Ishikawa (cell line): ENCODE data around the gene FAM131C.

Source experiments
- CEBPB ChIP-seq: IDR thresholded peaks from 2 replicates; pipeline ENCODE4 v1.6.1; 2012
- CREB1 ChIP-seq: IDR thresholded peaks from 2 replicates; pipeline ENCODE4 v1.6.1; 2012; ENCODE audit warnings: low read depth
- FOXM1 ChIP-seq: IDR thresholded peaks from 2 replicates; pipeline ENCODE4 v1.6.1; 2012; ENCODE audit warnings: low read depth, borderline replicate concordance
- NFIC ChIP-seq: IDR thresholded peaks from 2 replicates; pipeline ENCODE4 v1.6.1; 2012
- RAD21 ChIP-seq: IDR thresholded peaks from 2 replicates; pipeline ENCODE4 v1.6.1; 2012; ENCODE audit warnings: low read depth
- TAF1 ChIP-seq: IDR thresholded peaks from 2 replicates; pipeline ENCODE4 v1.6.1; 2012; ENCODE audit warnings: low read depth, mild to moderate bottlenecking
- TCF12 ChIP-seq: IDR thresholded peaks from 2 replicates; pipeline ENCODE4 v1.6.1; 2012; ENCODE audit warnings: low read depth
- TEAD4 ChIP-seq: IDR thresholded peaks from 2 replicates; pipeline ENCODE4 v1.6.1; 2012
- YY1 ChIP-seq: IDR thresholded peaks from 2 replicates; pipeline ENCODE4 v1.6.1; 2012; ENCODE audit warnings: low read depth
- TF ChIP-seq, protein P1 (sequence below): IDR thresholded peaks from 2 replicates; pipeline ENCODE4 v1.6.1; 2012; ENCODE audit warnings: low read depth, mild to moderate bottlenecking
- TF ChIP-seq, protein P2 (sequence below): IDR thresholded peaks from 2 replicates; pipeline ENCODE4 v1.6.1; 2012
- TF ChIP-seq, protein P3 (sequence below): IDR thresholded peaks from 2 replicates; pipeline ENCODE4 v1.6.1; 2012

DNA sequence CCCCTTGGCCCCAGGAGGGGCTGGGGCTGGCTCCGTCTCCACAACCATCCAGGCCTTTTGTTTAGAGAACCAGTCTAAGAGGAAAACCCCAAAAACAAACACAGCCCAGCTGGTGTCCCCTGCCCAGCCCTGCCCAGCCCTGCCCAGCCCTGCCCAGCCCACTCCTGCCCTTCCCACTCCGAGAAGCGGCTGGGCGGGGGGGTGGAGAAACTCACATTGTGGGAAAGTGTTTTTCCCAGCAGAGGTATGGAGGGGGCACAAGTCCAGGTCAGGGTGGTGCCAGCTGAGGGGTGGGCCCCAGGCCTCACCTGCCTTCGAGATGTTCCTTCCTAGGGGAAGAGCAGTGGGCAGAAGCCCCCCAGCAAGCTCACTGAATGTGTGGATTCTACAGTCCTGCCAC lies 10.0 kb upstream of the FAM131C start:
- TF ChIP-seq CEBPB = no peak
- TF ChIP-seq, protein P1, sequence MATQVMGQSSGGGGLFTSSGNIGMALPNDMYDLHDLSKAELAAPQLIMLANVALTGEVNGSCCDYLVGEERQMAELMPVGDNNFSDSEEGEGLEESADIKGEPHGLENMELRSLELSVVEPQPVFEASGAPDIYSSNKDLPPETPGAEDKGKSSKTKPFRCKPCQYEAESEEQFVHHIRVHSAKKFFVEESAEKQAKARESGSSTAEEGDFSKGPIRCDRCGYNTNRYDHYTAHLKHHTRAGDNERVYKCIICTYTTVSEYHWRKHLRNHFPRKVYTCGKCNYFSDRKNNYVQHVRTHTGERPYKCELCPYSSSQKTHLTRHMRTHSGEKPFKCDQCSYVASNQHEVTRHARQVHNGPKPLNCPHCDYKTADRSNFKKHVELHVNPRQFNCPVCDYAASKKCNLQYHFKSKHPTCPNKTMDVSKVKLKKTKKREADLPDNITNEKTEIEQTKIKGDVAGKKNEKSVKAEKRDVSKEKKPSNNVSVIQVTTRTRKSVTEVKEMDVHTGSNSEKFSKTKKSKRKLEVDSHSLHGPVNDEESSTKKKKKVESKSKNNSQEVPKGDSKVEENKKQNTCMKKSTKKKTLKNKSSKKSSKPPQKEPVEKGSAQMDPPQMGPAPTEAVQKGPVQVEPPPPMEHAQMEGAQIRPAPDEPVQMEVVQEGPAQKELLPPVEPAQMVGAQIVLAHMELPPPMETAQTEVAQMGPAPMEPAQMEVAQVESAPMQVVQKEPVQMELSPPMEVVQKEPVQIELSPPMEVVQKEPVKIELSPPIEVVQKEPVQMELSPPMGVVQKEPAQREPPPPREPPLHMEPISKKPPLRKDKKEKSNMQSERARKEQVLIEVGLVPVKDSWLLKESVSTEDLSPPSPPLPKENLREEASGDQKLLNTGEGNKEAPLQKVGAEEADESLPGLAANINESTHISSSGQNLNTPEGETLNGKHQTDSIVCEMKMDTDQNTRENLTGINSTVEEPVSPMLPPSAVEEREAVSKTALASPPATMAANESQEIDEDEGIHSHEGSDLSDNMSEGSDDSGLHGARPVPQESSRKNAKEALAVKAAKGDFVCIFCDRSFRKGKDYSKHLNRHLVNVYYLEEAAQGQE = no peak
- no peak for TF ChIP-seq TAF1
- TF ChIP-seq RAD21 = no peak
- TF ChIP-seq, protein P2, sequence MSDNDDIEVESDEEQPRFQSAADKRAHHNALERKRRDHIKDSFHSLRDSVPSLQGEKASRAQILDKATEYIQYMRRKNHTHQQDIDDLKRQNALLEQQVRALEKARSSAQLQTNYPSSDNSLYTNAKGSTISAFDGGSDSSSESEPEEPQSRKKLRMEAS = no peak
- no peak for TF ChIP-seq FOXM1
- TF ChIP-seq, protein P3, sequence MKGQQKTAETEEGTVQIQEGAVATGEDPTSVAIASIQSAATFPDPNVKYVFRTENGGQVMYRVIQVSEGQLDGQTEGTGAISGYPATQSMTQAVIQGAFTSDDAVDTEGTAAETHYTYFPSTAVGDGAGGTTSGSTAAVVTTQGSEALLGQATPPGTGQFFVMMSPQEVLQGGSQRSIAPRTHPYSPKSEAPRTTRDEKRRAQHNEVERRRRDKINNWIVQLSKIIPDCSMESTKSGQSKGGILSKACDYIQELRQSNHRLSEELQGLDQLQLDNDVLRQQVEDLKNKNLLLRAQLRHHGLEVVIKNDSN = no peak
- no peak for TF ChIP-seq YY1
- TF ChIP-seq TEAD4 = no peak
- TF ChIP-seq TCF12 = no peak
- no peak for TF ChIP-seq CREB1
- no peak for TF ChIP-seq NFIC
